Mesendoderm (in vitro differentiated cells): ENCODE results near the gene ARPC1B.

Source experiments
- DNase-seq: peaks from one replicate; pipeline ENCODE4 v3.0.0; 2013
- H2AK5ac ChIP-seq: 2 replicates; pipeline ENCODE4 v1.6.1; 2013; ENCODE audit warnings: low read length, inconsistent platforms
- H2BK120ac ChIP-seq: 2 replicates; pipeline ENCODE4 v1.6.1; 2013; ENCODE audit warnings: low read depth, mild to moderate bottlenecking, low read length, moderate library complexity, mixed read lengths
- H2BK15ac ChIP-seq: replicated peaks from 2 replicates; pipeline ENCODE4 v1.6.1; 2013; ENCODE audit warnings: low read depth, mild to moderate bottlenecking, moderate library complexity
- H2BK5ac ChIP-seq: 2 replicates; pipeline ENCODE4 v1.6.1; 2013; ENCODE audit warnings: low read length, inconsistent platforms
- H3K18ac ChIP-seq: 2 replicates; pipeline ENCODE4 v1.6.1; 2013; ENCODE audit warnings: mild to moderate bottlenecking, low read length, mixed read lengths
- H3K23ac ChIP-seq: one replicate; pipeline ENCODE4 v1.6.1; 2013; ENCODE audit warnings: low read length
- H3K27ac ChIP-seq: 2 replicates; pipeline ENCODE4 v1.5.1; 2013; ENCODE audit warnings: low read depth, mild to moderate bottlenecking, inconsistent platforms, low read length, moderate library complexity
- H3K27me3 ChIP-seq: 2 replicates; pipeline ENCODE4 v1.6.1; 2013; ENCODE audit warnings: low read length, control low read depth, mild to moderate bottlenecking, inconsistent platforms; ENCODE audit not compliant: insufficient read depth, poor library complexity
- H3K36me3 ChIP-seq: 2 replicates; pipeline ENCODE4 v1.6.1; 2013; ENCODE audit warnings: low read length, inconsistent platforms; ENCODE audit not compliant: control insufficient read depth, insufficient read depth
- H3K4ac ChIP-seq: one replicate; pipeline ENCODE4 v1.6.1; 2013; ENCODE audit warnings: low read depth, mild to moderate bottlenecking, low read length, moderate library complexity
- H3K4me1 ChIP-seq: 2 replicates; pipeline ENCODE4 v1.6.1; 2013; ENCODE audit warnings: low read depth, low read length, inconsistent platforms; ENCODE audit not compliant: control insufficient read depth
- H3K4me2 ChIP-seq: 2 replicates; pipeline ENCODE4 v1.6.1; 2013; ENCODE audit warnings: low read length
- H3K4me3 ChIP-seq: 2 replicates; pipeline ENCODE4 v1.5.1; 2013; ENCODE audit warnings: mild to moderate bottlenecking, low read length
- H3K56ac ChIP-seq: one replicate; pipeline ENCODE4 v1.6.1; 2013; ENCODE audit warnings: low read length
- H3K79me1 ChIP-seq: 2 replicates; pipeline ENCODE4 v1.6.1; 2013; ENCODE audit warnings: low read length, inconsistent platforms
- H3K79me2 ChIP-seq: 2 replicates; pipeline ENCODE4 v1.6.1; 2013; ENCODE audit warnings: mild to moderate bottlenecking, low read length; ENCODE audit not compliant: control insufficient read depth, insufficient read depth
- H3K9ac ChIP-seq: 2 replicates; pipeline ENCODE4 v1.6.1; 2013; ENCODE audit warnings: low read length, inconsistent platforms
- H4K5ac ChIP-seq: one replicate; pipeline ENCODE4 v1.6.1; 2013; ENCODE audit warnings: low read length
- H4K8ac ChIP-seq: one replicate; pipeline ENCODE4 v1.6.1; 2013; ENCODE audit warnings: low read depth, mild to moderate bottlenecking, control low read depth, low read length, moderate library complexity
- WGBS: extraction: QIAGEN DNeasy Blood & Tissue Kit; methylation state at CpG from one replicate; pipeline ENCODE4 v1.1.7; 2013; ENCODE audit warnings: low lambda C conversion rate, missing lambda C conversion rate; ENCODE audit not compliant: insufficient coverage; ENCODE audit errors: extremely low coverage; 5-methylcytosine and 5-hydroxymethylcytosine counted together

The ARPC1B gene

DNA sequence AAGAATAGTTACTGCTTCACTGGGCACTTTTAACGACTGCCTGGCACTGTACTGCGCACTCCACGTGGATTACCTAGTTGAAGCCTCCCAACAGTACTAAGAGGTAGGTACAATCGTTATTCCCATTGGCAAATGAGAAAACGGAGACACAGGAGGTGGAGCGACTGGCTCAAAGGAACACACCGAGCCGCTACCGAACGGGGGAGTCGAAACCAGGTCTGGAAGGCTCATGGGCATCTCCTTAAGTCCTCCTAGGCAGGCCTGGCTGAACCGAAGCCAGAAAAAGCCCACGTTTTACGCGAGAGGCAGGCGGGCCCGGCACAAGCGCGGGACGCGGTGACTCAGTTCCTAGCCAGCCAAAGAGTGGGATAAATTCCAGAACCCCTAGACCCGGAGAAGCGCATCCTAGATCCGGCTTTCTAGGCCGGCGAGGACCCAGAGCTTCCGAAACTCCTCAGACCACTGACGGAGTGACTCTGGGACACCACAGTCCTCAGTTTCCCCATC, 33.4 kb downstream of the ARPC1B start:
- Histone ChIP-seq H3K4me3 (peak overlapping the region; percentile 98), H3K4ac (peak overlapping the region; percentile 93), H3K36me3 (peaks cover 13% of the 10 kb centered on the region), H3K56ac (peak overlapping the region; percentile 99), H3K27ac (peak overlapping the region; percentile 68), H4K5ac (no peak overlapping the region), H3K23ac (no peak overlapping the region), H3K4me2 (peak overlapping the region; percentile 98), H3K4me1 (peaks cover 7% of the 10 kb centered on the region), H2BK120ac (peak overlapping the region; percentile 37), H3K18ac (peak overlapping the region; percentile 88), H4K8ac (no peak overlapping the region), H3K27me3 (no peaks in the 10 kb centered on the region), H3K9ac (peak overlapping the region; percentile 98), H3K79me1 (peaks cover 31% of the 10 kb centered on the region), H2BK5ac (peak overlapping the region; percentile 69), H2AK5ac (peak overlapping the region; percentile 36), H3K79me2 (peaks cover 60% of the 10 kb centered on the region), H2BK15ac (no peak overlapping the region)
- peak; percentile 67 for DNase-seq
- WGBS = no CpG with 5 or more reads among the region's 28 CpGs

DNA sequence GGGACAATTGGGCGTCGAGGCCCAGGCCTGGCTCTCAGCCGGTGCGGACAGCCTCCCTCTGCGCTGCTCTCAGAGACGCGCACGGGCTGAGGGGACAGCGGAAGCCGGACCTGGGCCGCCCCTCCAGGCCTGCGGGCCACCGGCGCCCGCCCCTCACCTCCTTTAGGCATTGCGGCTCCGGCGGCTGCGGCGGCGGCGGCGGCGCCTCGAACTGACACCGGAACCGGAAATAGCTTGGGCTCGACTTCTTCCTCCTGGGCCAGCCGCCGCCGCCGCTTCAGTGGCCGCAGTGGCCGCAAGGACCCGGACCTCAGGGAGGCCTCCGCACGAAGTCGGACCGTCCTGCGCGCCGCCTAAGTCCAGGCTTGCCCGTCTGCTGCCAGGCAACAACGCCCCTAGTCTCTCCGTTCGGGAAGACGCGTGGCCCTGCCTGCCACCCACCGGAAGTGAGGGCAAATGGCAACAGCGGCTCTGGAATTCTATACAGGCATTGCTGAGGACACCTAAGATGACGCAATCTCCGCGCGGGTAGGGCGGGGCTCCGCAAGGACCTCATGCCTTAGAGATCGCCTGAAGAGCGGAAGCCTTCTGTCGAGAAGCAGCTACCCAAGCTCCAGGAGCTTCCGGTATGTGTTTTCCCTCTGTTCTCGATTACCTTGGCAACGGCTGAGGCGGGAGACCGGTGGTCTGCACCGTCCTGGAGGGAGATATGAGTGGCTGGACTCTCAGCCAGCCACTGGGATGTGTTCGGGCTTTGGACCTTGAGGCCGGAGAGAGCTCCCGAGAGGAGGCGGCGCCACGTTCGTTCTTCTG, 34.1 kb downstream of the ARPC1B start, which contains the start of the genes BUD31 and PDAP1:
Gene BUD31 (plus strand): TSS at position 591 of the 813 bp plus-strand sequence. CDS start 2,124 bp downstream, outside the sequence.
Gene PDAP1 (minus strand): TSS at position 219 of the 813 bp plus-strand sequence. CDS start 49 bp downstream, at position 170.
- Histone ChIP-seq H2BK120ac (peak within 1 kb of the TSS; percentile 37), H2BK5ac (peak within 1 kb of the TSS; percentile 69), H3K27ac (peak within 1 kb of the TSS; percentile 93), H3K36me3 (peaks cover 15% of the 10 kb centered on the region), H3K4me2 (peak within 1 kb of the TSS; percentile 98), H3K79me2 (peaks cover 60% of the 10 kb centered on the region), H4K8ac (no peak within 1 kb of the TSS), H2BK15ac (no peak within 1 kb of the TSS), H3K18ac (peak within 1 kb of the TSS; percentile 88), H3K4me3 (peak within 1 kb of the TSS; percentile 99), H3K4ac (peak within 1 kb of the TSS; percentile 93), H3K27me3 (no peaks in the 10 kb centered on the region), H4K5ac (no peak within 1 kb of the TSS), H3K56ac (peak within 1 kb of the TSS; percentile 99), H3K4me1 (peaks cover 7% of the 10 kb centered on the region), H3K23ac (peak within 1 kb of the TSS; percentile 66), H2AK5ac (peak within 1 kb of the TSS; percentile 36), H3K79me1 (peaks cover 28% of the 10 kb centered on the region), H3K9ac (peak within 1 kb of the TSS; percentile 98)
- peak; percentile 99 for DNase-seq
- no CpG with 5 or more reads among the region's 72 CpGs for WGBS

DNA sequence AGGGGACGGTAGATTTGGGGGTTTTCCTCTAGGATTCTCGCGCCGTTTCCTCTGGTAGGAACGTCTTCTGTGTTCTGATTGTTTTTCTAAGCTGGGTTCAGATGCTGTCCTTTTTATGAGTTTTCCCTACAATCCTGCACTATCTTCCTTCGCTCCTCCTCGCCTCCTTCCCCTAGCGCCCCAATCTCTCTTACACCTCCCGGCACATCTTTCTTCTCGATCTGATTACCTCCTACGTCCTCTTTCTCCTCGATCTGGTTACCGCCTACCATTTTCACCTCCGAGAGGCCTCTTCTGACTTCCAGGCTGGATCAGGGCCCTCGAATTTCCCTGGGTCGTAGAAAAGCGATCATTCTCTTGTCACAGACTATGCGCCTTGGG, 34.7 kb downstream of the ARPC1B start:
- Histone ChIP-seq H2BK15ac (no peak overlapping the region), H2BK120ac (no peak overlapping the region), H3K18ac (peak overlapping the region; percentile 69), H3K79me2 (peaks cover 59% of the 10 kb centered on the region), H3K56ac (peak overlapping the region; percentile 94), H4K8ac (no peak overlapping the region), H3K9ac (peak overlapping the region; percentile 87), H3K27me3 (no peaks in the 10 kb centered on the region), H2AK5ac (no peak overlapping the region), H3K27ac (peak overlapping the region; percentile 71), H3K4ac (peak overlapping the region; percentile 89), H3K4me3 (peak overlapping the region; percentile 99), H3K4me2 (peak overlapping the region; percentile 90), H4K5ac (no peak overlapping the region), H3K23ac (no peak overlapping the region), H3K36me3 (peaks cover 12% of the 10 kb centered on the region), H2BK5ac (no peak overlapping the region), H3K4me1 (peaks cover 7% of the 10 kb centered on the region), H3K79me1 (peaks cover 26% of the 10 kb centered on the region)
- DNase-seq = peak; percentile 32
- WGBS = no CpG with 5 or more reads among the region's 18 CpGs

DNA sequence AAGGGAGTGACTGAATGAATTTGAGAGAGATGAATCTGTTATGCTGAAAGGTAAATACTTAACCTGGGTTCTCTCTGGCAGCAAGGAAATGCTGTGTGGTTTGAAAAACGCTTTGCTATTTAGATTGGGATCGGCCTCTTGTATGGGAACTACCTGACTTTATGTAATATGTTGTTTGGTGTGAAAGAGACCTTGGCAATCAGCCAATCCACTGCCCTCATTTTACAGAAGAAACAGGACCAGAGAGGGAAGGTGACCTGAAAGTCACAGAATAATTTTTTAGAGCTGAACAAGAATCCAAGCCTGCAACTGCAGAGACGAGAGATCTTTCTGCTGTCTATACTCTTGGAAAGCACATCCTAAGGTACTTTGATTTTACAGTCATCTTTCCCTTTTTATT, 35.3 kb downstream of the ARPC1B start:
- H3K4me2 ChIP-seq = peak overlapping the region; percentile 90
- peak overlapping the region; percentile 87 for H3K9ac ChIP-seq
- no peak overlapping the region for H2BK15ac ChIP-seq
- peaks cover 7% of the 10 kb centered on the region for H3K4me1 ChIP-seq
- no peak for DNase-seq
- no peak overlapping the region for H3K4ac ChIP-seq
- H3K18ac ChIP-seq = no peak overlapping the region
- H2AK5ac ChIP-seq = no peak overlapping the region
- no CpG with 5 or more reads among the region's 3 CpGs for WGBS
- H3K4me3 ChIP-seq = no peak overlapping the region
- no peak overlapping the region for H4K8ac ChIP-seq
- H3K79me1 ChIP-seq = peaks cover 20% of the 10 kb centered on the region
- H3K36me3 ChIP-seq = peaks cover 7% of the 10 kb centered on the region
- H4K5ac ChIP-seq = no peak overlapping the region
- no peak overlapping the region for H3K27ac ChIP-seq
- peaks cover 53% of the 10 kb centered on the region for H3K79me2 ChIP-seq
- H3K27me3 ChIP-seq = no peaks in the 10 kb centered on the region
- H3K56ac ChIP-seq = peak overlapping the region; percentile 17
- no peak overlapping the region for H3K23ac ChIP-seq
- H2BK120ac ChIP-seq = no peak overlapping the region
- no peak overlapping the region for H2BK5ac ChIP-seq

DNA sequence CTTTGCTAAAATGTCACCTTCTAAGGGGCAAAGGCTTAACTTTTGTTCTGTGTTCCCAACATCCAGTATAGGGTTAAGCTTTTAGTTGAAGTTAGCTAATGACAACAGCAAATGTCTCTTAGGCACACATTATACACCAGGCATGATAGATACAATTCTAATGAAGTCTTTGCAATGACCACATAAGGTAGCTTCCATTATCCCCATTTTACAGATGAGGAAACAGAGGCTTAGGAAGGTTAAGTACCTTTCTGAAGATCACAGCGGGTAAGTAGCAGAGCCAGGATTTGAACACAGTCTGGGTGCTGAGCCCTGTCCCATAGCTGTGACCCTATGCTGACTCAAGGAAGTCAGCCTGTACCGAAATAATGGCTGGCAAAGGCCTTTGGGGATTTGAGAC, 36.1 kb downstream of the ARPC1B start:
- Histone ChIP-seq H2BK5ac (no peak overlapping the region), H2AK5ac (no peak overlapping the region), H3K4me1 (peaks cover 7% of the 10 kb centered on the region), H2BK120ac (no peak overlapping the region), H3K4ac (no peak overlapping the region), H3K36me3 (peaks cover 6% of the 10 kb centered on the region), H4K5ac (no peak overlapping the region), H3K27me3 (no peaks in the 10 kb centered on the region), H3K79me2 (peaks cover 47% of the 10 kb centered on the region), H3K23ac (no peak overlapping the region), H3K4me3 (no peak overlapping the region), H3K9ac (no peak overlapping the region), H2BK15ac (no peak overlapping the region), H3K79me1 (peaks cover 17% of the 10 kb centered on the region), H4K8ac (no peak overlapping the region), H3K27ac (no peak overlapping the region), H3K18ac (no peak overlapping the region), H3K56ac (peak overlapping the region; percentile 3), H3K4me2 (no peak overlapping the region)
- no CpG with 5 or more reads among the region's 2 CpGs for WGBS
- no peak for DNase-seq
